ENCODE measurements around the gene RCC2.

Gene RCC2

GRCh38 chr1:17370618-17371017, 68.9 kb downstream of the RCC2 start:
- DNase-seq = no peak

GRCh38 chr1:17369466-17369865, 70.0 kb downstream of the RCC2 start:
- no peak for DNase-seq

- no peak for DNase-seq
Measured at GRCh38 chr1:17365293-17365692, 74.2 kb downstream of the RCC2 start.

GRCh38 chr1:17363771-17364170, 75.7 kb downstream of the RCC2 start:
- no peak for DNase-seq

- DNase-seq = no peak
Measured at GRCh38 chr1:17363351-17363750, 76.1 kb downstream of the RCC2 start.

- no peak for DNase-seq
Measured at GRCh38 chr1:17361687-17362086, 77.8 kb downstream of the RCC2 start.

GRCh38 chr1:17360272-17360956, 79.1 kb downstream of the RCC2 start:
- no peak for DNase-seq

GRCh38 chr1:17359808-17360207, 79.7 kb downstream of the RCC2 start:
- DNase-seq = no peak

GRCh38 chr1:17359031-17359430, 80.4 kb downstream of the RCC2 start:
- no peak for DNase-seq

GRCh38 chr1:17358557-17358956, 80.9 kb downstream of the RCC2 start:
- no peak for DNase-seq
